Measurements from ENCODE around the gene NF1.
"Not testable (repeated sequence)": the region's sequence is repeated elsewhere in the genome, so short reads cannot be mapped to it uniquely, and the experiment has no call there.

Gene NF1

GRCh38 chr17:31105991-31106390 is 11.2 kb downstream of the NF1 start:
- Histone ChIP-seq H3K36me3 (ENCODE audit: insufficient read depth, low read length) (no peaks in the 10 kb centered on the region), H2AFZ (ENCODE audit: low read length) (no peak overlapping the region), H3K4me1 (ENCODE audit: insufficient read depth, low read length, severe bottlenecking) (peaks cover 7% of the 10 kb centered on the region), H3F3A (ENCODE audit: insufficient read depth, low read length) (no peaks in the 10 kb centered on the region), H3K4me2 (ENCODE audit: low read length) (no peak overlapping the region), H3K4me3 (ENCODE audit: low read depth, low read length, poor library complexity, severe bottlenecking) (no peak overlapping the region), H3K9ac (ENCODE audit: low read length) (no peak overlapping the region), H3K27me3 (ENCODE audit: insufficient read depth, low read length) (no peaks in the 10 kb centered on the region), H3K9me2 (ENCODE audit: low read depth, low read length) (no peaks in the 10 kb centered on the region), H3K79me2 (ENCODE audit: insufficient read depth, low read length) (peaks cover 23% of the 10 kb centered on the region; the same call in 1 of the 2 replicates), H3K27ac (ENCODE audit: low read depth, low read length, poor library complexity, severe bottlenecking) (no peak overlapping the region), H4K20me1 (ENCODE audit: insufficient read depth, low read length) (no peaks in the 10 kb centered on the region), H3K9me3 (ENCODE audit: low read length) (no peaks in the 10 kb centered on the region)
- TF ChIP-seq CTCF (IDR thresholded peaks at IDR 0.05; ENCODE audit: low read length) = no peak
- TF ChIP-seq EZH2 (IDR thresholded peaks at IDR 0.05; ENCODE audit: borderline replicate concordance, low read length) = no peak

GRCh38 chr17:31111183-31111582 is 16.4 kb downstream of the NF1 start:
- H3K36me3 ChIP-seq (ENCODE audit: insufficient read depth, low read length) = no peaks in the 10 kb centered on the region
- no peaks in the 10 kb centered on the region for H3K9me2 ChIP-seq (ENCODE audit: low read depth, low read length)
- H3K79me2 ChIP-seq (ENCODE audit: insufficient read depth, low read length) = peaks cover 9% of the 10 kb centered on the region; the same call in 1 of the 2 replicates
- TF ChIP-seq CTCF (IDR thresholded peaks at IDR 0.05; ENCODE audit: low read length) (no peak), EZH2 (IDR thresholded peaks at IDR 0.05; ENCODE audit: borderline replicate concordance, low read length) (no peak)
- no peak overlapping the region for H3K9ac ChIP-seq (ENCODE audit: low read length)
- no peak overlapping the region for H3K4me2 ChIP-seq (ENCODE audit: low read length)
- no peak overlapping the region for H2AFZ ChIP-seq (ENCODE audit: low read length)
- no peaks in the 10 kb centered on the region for H4K20me1 ChIP-seq (ENCODE audit: insufficient read depth, low read length)
- no peak overlapping the region for H3K27ac ChIP-seq (ENCODE audit: low read depth, low read length, poor library complexity, severe bottlenecking)
- no peaks in the 10 kb centered on the region for H3F3A ChIP-seq (ENCODE audit: insufficient read depth, low read length)
- H3K27me3 ChIP-seq (ENCODE audit: insufficient read depth, low read length) = no peaks in the 10 kb centered on the region
- no peak overlapping the region for H3K4me3 ChIP-seq (ENCODE audit: low read depth, low read length, poor library complexity, severe bottlenecking)
- H3K9me3 ChIP-seq (ENCODE audit: low read length) = no peaks in the 10 kb centered on the region
- H3K4me1 ChIP-seq (ENCODE audit: insufficient read depth, low read length, severe bottlenecking) = peaks cover 29% of the 10 kb centered on the region

DNA sequence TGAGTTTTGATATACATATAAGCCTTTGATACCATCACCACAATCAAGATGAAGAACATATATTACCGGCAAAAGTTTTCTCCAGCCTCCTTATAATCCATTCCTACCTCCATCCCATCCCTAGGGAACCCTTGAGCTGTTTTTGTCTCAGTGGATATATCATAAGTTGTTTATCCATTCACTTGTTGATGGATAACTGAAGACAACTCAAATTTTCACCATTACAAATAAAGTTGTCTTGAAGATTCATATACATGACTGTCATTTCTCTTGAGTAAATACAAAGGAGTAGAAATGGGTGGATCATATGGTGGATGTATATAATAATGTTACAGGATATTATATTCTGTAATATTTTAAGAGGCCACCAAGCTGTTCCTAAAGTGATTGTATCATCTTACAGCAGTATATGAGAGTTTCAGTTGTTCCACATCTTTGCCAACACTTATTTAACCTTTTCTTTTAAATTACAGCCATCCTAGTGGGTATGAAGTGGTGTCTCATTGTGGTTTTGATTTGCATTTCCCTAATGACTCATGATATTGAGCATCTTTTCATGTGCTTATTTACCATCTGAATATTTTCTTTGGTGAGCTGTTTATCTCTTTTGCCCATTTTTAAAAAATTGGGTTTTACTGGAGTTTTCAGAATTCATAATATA is 17.4 kb downstream of the NF1 start:
- H3K4me1 ChIP-seq (ENCODE audit: insufficient read depth, low read length, severe bottlenecking) = peaks cover 29% of the 10 kb centered on the region

GRCh38 chr17:31113368-31113767 is 18.6 kb downstream of the NF1 start:
- H3K4me3 ChIP-seq (ENCODE audit: low read depth, low read length, poor library complexity, severe bottlenecking); H3K79me2 ChIP-seq (ENCODE audit: insufficient read depth, low read length); H3K9ac ChIP-seq (ENCODE audit: low read length); H3K4me2 ChIP-seq (ENCODE audit: low read length); H3K27me3 ChIP-seq (ENCODE audit: insufficient read depth, low read length); H4K20me1 ChIP-seq (ENCODE audit: insufficient read depth, low read length); H3K9me3 ChIP-seq (ENCODE audit: low read length); H2AFZ ChIP-seq (ENCODE audit: low read length); H3F3A ChIP-seq (ENCODE audit: insufficient read depth, low read length); H3K9me2 ChIP-seq (ENCODE audit: low read depth, low read length); H3K36me3 ChIP-seq (ENCODE audit: insufficient read depth, low read length): not testable (repeated sequence)
- Histone ChIP-seq H3K4me1 (ENCODE audit: insufficient read depth, low read length, severe bottlenecking) (peaks cover 29% of the 10 kb centered on the region), H3K27ac (ENCODE audit: low read depth, low read length, poor library complexity, severe bottlenecking) (peak overlapping the region; percentile 50)

More for the DNA sequence above, 17.4 kb downstream of the NF1 start:
- H3K4me3 ChIP-seq (ENCODE audit: low read depth, low read length, poor library complexity, severe bottlenecking) = no peak overlapping the region
- H3K27ac ChIP-seq (ENCODE audit: low read depth, low read length, poor library complexity, severe bottlenecking) = peak overlapping the region; percentile 11
- no peaks in the 10 kb centered on the region for H3K9me3 ChIP-seq (ENCODE audit: low read length)
- TF ChIP-seq EZH2 (IDR thresholded peaks at IDR 0.05; ENCODE audit: borderline replicate concordance, low read length) (no peak), CTCF (IDR thresholded peaks at IDR 0.05; ENCODE audit: low read length) (no peak)
- H4K20me1 ChIP-seq (ENCODE audit: insufficient read depth, low read length) = no peaks in the 10 kb centered on the region
- no peak overlapping the region for H3K9ac ChIP-seq (ENCODE audit: low read length)
- H3K79me2 ChIP-seq (ENCODE audit: insufficient read depth, low read length) = no peaks in the 10 kb centered on the region
- no peaks in the 10 kb centered on the region for H3K9me2 ChIP-seq (ENCODE audit: low read depth, low read length)
- no peak overlapping the region for H3K4me2 ChIP-seq (ENCODE audit: low read length)
- H2AFZ ChIP-seq (ENCODE audit: low read length) = no peak overlapping the region
- no peaks in the 10 kb centered on the region for H3F3A ChIP-seq (ENCODE audit: insufficient read depth, low read length)
- H3K27me3 ChIP-seq (ENCODE audit: insufficient read depth, low read length) = no peaks in the 10 kb centered on the region
- no peaks in the 10 kb centered on the region for H3K36me3 ChIP-seq (ENCODE audit: insufficient read depth, low read length)
